HG03439 (cell line): ENCODE results near the gene LCE3E.
"Not testable (repeated sequence)": the region's sequence is repeated elsewhere in the genome, so short reads cannot be mapped to it uniquely, and the experiment has no call there.

Experiments used
- ATAC-seq: cut with Tn5 transposase; IDR thresholded peaks from one replicate; pipeline ENCODE4 v1.9.1; 2021; ENCODE audit warnings: mild to moderate bottlenecking, moderate library complexity; ENCODE audit not compliant: unreplicated experiment

The LCE3E gene

DNA sequence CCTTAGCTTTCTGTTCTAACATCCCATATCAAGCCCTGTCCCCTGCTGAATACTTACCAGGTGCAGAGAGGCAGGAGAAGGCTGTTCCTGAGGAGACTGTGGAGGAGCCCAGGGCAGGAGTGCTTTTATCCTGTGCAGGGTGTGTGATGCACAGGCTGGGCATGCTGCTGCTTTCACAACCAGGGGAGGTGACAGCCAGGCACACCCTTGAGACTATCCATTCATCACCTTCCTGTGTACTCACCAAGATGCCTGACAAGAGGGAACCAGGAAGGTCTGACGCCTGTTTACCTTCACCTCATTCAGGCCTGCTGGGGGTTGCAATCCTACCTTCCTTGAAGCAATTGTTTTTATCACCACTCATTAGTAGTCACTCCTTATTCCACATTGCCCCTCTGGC lies at the start of gene LCE3E:
Gene LCE3E, minus strand, starts transcription at position 100 of the 400 bp plus-strand sequence. CDS start 572 bp downstream, outside the sequence.
- ATAC-seq, result no peak

- no peak for ATAC-seq
These were observed 46.9 kb upstream of the LCE3E start, which contains the start of gene LCE3B for GRCh38 chr1:152613511-152613910. LCE3B (plus strand) TSS chr1:152613811; CDS start chr1:152613811, 0 bp downstream.

DNA sequence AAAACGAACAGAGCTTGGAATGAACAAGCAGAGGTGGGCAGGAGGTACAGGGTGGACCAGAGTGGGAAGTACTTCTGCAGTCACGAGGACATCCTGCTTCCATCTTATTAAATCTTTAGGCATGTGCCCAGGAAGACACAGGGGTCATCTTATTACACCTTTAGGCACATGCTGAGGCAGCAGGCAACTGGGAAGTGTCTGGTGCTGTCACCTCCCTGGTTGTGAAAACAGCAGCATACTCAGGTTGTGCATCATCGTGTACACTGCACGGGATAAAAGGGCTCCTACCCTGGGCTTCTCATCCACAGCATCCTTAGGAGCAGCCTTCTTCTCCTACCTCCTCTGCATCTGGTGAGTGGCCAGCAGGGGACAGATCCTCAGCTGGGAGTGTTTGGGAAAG lies 33.4 kb upstream of the LCE3E start, which contains the start of gene LCE3C:
Gene LCE3C, plus strand, starts transcription at position 301 of the 400 bp plus-strand sequence. CDS start 498 bp downstream, outside the sequence.
- no peak for ATAC-seq

- ATAC-seq, result no peak
These were observed 30.4 kb upstream of the LCE3E start for GRCh38 chr1:152596986-152597385.

- ATAC-seq, result no peak
These were observed 19.0 kb upstream of the LCE3E start for GRCh38 chr1:152585586-152585985.

GRCh38 chr1:152582647-152583046 lies 16.1 kb upstream of the LCE3E start:
- ATAC-seq, result no peak

GRCh38 chr1:152580433-152580832 lies 13.9 kb upstream of the LCE3E start, which contains the start of gene LCE3D:
LCE3D (minus strand) TSS chr1:152580516; CDS start chr1:152579936, 580 bp downstream.
- no peak for ATAC-seq

DNA sequence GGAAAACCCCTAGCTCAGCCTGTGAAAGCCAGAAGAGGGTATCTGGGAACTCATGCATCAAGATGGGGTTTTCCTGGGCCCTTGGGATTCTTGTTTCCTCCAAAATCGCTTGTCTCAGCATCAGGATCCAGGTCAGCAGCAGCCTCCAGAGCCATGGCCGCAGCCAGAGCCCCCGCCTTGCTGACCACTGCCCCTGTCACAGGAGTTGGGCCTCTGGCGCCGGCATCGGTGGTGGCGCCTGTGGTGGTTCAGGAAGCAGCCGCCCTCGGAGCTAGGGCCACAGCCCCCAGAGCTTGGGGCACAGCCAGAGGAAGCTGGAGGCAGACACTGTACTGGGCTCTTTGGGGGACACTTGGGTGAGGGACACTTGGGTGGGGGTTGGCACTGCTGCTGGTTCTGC lies 12.9 kb upstream of the LCE3E start:
- ATAC-seq, result not testable (repeated sequence)

- no peak for ATAC-seq
These were observed 10.6 kb upstream of the LCE3E start for GRCh38 chr1:152577168-152577567.

GRCh38 chr1:152565535-152566215 lies 905 bp downstream of the LCE3E start:
- ATAC-seq, result no peak

- ATAC-seq, result no peak
These were observed 1.5 kb downstream of the LCE3E start for GRCh38 chr1:152565115-152565514.

DNA sequence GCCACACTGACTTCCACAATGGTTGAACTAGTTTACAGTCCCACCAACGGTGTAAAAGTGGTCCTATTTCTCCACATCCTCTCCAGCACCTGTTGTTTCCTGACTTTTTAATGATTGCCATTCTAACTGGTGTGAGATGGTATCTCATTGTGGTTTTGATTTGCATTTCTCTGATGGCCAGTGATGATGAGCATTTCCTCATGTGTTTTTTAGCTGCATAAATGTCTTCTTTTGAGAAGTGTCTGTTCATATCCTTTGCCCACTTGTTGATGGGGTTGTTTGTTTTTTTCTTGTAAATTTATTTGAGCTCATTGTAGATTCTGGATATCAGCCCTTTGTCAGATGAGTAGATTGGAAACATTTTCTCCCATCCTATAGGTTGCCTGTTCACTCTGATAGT lies 18.2 kb downstream of the LCE3E start:
- ATAC-seq, result not testable (repeated sequence)

DNA sequence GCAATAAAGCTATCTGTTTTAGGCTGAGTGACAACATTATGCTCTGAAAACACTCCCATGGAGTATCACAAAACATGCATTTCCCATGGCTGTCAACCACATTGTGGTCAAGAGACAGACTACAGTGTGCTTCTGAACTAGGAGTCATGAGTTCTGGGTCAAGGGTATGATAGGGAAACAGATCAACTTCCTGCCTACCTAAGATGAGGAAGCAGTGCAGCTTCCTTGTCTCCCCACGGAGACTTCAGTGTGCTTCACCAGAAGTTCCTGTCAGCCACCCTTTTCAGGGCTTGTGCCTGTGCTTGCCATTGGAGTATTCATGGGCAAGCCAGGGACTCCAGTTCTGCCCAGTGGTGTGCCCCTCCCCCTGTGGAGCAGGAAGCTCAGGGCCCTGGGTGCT lies 19.9 kb downstream of the LCE3E start:
- ATAC-seq, result no peak

DNA sequence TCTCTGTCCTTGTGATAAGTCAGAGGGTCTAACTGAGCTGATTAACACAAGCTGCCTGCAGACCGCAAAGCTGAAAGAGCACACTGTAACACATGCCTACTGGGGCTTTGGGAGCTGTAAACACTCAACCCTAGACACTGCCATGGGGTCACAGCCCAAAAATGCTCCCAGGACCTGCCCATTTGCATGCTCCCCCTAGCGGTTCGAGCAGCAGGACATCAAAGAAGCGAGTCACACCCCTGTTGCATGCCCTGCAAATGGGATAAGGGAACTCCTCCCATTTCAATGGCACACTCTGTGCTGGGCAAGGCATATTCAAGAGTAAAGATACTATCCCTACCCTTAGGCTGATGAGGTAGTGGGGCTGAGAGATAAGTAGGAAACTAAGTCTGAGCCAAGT lies 22.8 kb downstream of the LCE3E start:
- no peak for ATAC-seq

- ATAC-seq, result no peak
These were observed 26.7 kb downstream of the LCE3E start for GRCh38 chr1:152539901-152540300.

GRCh38 chr1:152537496-152537895 lies 29.1 kb downstream of the LCE3E start:
- no peak for ATAC-seq

DNA sequence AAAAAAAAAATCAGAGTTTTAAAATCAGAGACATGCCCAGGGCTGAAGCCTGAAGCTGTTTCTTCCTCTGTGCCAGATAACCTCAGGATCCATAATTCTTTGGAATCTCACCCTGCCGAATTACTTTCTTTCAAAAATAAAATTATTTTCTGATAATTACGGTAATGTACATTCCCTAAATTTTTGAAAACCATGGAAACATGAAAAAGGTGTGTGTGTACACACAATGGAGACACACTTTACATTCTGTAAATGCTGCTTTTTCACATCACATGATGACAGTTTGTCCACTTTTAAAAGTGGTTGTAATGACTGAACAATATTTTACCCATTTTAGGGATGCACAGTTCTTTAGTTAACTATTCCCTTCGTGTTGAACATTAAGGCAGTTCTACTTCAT lies 30.8 kb downstream of the LCE3E start:
- no peak for ATAC-seq

- ATAC-seq, result no peak
These were observed 33.1 kb downstream of the LCE3E start for GRCh38 chr1:152533327-152533938.

DNA sequence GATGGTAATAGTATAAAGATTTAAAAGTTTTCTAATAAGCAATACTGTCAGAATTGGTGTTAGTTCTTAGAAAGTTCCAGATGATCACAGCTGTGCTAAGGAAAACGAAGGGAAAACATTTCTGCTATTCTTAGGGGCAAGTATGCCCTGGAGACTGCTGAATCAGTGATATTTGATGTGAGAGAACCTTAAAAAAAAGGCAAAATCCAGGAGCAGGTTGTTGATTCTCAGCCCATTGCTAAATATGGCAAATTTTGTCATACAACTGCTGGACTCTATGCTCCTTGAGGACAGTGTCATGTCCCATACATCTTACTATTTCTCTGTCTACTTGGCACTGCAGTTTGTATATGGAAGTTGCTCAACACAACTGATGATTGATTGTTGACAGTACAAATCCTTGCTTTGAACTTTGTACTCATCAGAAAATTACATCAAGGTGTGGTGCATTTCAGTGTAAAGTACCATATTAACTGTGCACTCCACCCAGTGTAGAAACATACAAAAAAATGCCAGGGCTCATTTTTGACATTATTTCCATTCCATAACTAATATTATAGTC lies 41.4 kb downstream of the LCE3E start:
- ATAC-seq, result no peak

GRCh38 chr1:152520561-152521090 lies 46.0 kb downstream of the LCE3E start:
- ATAC-seq, result no peak

- ATAC-seq, result no peak
These were observed 46.7 kb downstream of the LCE3E start for GRCh38 chr1:152519851-152520250.
